PFSK-1 (cell line): ENCODE measurements around the gene NPHP4.

Source experiments
- TAF1 ChIP-seq: IDR thresholded peaks from 2 replicates; pipeline ENCODE4 v1.6.1; 2012; ENCODE audit warnings: low read length, control low read depth, borderline replicate concordance; ENCODE audit not compliant: insufficient read depth
- TF ChIP-seq, protein P1 (sequence below), 2 experiments: IDR thresholded peaks; 2 replicates each; pipeline versions ENCODE4 v1.6.1 to v1.8.0; 2011 to 2012; ENCODE audit warnings: low read depth in 2 of 2, low read length in 2 of 2, control low read depth in 1 of 2, inconsistent platforms in 1 of 2, mild to moderate bottlenecking in 1 of 2, moderate library complexity in 1 of 2; ENCODE audit not compliant: insufficient read depth in 1 of 2

DNA sequence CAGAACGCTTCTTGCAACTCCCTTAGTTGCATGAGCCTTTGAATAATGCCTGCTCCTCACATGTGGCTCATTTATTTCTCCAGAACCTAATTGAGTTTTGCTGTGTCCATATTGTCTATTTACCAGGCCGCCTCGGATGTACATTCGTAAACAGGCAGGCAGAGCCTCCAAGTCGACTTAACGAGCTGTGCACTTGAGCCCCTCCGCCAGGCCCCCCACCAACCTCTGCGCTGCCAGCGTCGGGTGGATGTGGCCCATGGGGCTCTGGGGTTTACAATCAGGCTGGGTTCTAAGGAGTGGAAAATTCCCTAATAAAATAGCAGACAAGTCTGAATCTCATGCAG, 106.1 kb downstream of the NPHP4 start:
- no peak for TF ChIP-seq TAF1
- TF ChIP-seq, protein P1, sequence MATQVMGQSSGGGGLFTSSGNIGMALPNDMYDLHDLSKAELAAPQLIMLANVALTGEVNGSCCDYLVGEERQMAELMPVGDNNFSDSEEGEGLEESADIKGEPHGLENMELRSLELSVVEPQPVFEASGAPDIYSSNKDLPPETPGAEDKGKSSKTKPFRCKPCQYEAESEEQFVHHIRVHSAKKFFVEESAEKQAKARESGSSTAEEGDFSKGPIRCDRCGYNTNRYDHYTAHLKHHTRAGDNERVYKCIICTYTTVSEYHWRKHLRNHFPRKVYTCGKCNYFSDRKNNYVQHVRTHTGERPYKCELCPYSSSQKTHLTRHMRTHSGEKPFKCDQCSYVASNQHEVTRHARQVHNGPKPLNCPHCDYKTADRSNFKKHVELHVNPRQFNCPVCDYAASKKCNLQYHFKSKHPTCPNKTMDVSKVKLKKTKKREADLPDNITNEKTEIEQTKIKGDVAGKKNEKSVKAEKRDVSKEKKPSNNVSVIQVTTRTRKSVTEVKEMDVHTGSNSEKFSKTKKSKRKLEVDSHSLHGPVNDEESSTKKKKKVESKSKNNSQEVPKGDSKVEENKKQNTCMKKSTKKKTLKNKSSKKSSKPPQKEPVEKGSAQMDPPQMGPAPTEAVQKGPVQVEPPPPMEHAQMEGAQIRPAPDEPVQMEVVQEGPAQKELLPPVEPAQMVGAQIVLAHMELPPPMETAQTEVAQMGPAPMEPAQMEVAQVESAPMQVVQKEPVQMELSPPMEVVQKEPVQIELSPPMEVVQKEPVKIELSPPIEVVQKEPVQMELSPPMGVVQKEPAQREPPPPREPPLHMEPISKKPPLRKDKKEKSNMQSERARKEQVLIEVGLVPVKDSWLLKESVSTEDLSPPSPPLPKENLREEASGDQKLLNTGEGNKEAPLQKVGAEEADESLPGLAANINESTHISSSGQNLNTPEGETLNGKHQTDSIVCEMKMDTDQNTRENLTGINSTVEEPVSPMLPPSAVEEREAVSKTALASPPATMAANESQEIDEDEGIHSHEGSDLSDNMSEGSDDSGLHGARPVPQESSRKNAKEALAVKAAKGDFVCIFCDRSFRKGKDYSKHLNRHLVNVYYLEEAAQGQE (IDR thresholded peaks at IDR 0.05; ENCODE audit: insufficient read depth in 1 of 2, low read depth in 2 of 2, low read length in 2 of 2) = no peak
